HL-60/S4 treated with phorbol 12-myristate 13-acetate at 8.2 ng/mL for 4 days and 3 days (cell line): Measurements from ENCODE around the gene B4GALNT3.
"Not testable (repeated sequence)": the region's sequence is repeated elsewhere in the genome, so short reads cannot be mapped to it uniquely, and the experiment has no call there.

ENCODE experiments used
- in situ Hi-C: fragments of 300-500 bp; cut with MboI; formaldehyde crosslinking; loops from 2 replicates; pipeline ENCODE4 v1.15.0; 2022; ENCODE audit warnings: low sequenced_read_pairs

The B4GALNT3 gene

DNA sequence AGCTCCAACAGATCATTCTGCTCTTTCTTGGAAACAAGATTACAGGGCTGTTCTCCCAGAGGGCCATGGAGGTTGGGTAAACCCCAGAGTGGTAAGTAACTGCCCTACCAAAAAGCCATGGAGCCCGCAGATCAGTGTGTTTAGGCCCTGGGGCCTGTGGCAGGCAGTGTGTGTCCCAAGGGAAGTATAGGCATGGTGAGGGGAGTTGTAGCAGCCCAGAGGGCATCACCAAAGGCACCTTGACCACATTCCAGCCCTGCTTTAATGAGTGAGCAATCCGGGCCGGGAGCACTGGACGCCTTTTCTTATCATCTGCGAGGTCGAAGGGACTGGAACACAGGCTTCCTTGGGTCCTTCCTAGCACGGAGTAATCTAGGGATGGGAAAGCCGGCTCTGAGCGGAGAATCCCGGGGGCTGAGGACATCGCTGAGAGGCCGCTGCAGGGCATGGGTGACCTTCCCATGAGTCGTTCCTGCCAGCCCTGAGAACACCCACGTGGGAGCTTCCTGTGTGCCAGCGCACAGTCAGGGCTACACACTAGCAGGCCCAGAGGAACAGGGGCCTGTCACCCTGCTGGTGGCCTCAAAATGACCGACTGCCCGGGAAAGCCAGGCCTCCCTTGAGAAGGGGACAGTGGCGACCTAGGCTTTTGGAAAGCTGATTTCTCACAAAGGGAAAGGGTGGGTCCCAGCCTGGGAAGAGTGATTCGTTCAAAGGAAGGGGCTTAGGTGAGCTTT is 112.2 kb downstream of the B4GALNT3 start:
- in situ Hi-C loops = no loop called here

DNA sequence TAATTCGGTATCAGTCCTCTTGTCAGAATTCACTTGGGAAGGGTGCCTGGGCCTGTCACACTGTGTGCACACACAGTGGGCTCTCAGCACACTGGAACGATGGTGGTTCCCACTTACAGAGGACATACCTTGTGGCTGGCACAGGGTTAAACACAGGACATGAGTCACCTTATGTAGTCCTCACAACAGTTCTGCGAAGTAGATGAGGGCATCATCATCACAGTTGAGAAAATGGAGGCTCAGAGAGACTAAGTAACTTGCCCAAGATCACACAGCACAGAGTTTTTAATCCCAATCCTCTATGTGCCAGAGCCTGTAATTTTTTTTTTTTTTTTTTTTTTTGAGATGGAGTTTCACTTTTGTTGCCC is 112.8 kb downstream of the B4GALNT3 start:
- in situ Hi-C loops = no loop called here

DNA sequence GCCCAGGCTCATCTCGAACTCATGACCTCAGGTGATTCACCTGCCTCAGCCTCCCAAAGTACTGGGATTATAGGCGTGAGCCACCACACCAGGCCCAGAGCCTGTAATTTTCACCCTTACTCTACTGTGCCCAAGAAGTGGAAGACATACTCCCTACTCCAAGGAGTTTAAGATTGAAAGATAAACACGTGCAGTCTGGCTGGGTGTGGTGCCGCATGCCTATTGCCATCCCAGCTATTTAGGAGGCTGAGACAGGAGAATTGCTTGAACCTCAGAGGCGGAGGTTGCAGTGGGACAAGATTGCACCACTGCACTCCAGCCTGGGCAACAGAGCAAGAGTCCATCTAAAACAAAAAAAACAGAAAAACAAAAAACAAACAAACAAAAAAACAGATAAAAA is 113.5 kb downstream of the B4GALNT3 start:
- in situ Hi-C loops = no loop called here

DNA sequence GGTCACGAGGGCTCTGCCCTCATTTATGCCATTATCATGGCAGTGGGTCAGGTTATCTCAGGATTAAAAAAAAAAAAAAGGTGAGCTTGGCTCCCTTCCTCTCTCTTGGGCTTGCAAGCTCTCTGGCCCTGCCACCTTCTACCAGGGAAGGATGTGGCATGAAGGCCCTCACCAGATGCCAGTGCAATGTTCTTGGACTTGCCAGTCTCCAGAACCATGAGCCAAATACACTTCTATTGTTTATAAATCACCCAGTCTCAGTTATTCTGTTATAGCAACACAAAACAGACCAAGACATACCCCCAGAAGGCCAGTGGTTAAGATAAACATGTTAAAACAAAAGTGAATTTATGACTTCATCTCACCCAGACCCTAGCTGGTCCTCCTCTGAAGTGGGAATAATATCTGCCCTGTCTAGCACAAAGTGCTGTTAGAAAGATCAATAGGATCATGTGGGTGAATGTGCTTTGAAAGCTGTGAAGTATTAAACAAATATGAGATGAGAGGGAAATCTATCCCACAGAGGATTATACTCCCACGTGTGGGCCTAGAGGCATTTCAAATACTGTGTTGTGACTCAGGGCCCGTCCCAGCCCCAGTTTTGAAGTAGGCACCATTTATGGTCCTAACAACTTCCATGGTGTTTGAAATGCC is 114.9 kb downstream of the B4GALNT3 start:
- in situ Hi-C loops = no loop called here

DNA sequence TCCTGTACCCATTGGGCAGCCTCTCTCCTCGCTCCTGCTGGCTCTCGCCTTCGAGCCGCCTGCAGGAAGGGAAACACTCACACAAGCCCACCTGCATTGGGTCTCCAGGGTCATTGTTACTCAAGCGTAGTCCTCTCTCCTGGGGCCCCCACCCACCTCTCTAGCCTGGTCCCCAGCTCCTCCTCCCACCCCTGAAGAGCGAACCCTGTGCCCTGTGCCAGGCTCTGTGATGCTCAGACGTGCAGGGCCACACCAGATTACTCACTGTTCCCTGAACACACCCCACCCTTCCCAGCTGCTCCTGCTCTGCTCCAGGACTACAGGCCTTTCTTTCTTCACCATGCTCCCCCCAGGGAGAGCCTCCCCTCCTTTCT is 115.4 kb downstream of the B4GALNT3 start:
- in situ Hi-C loops = no loop called here

DNA sequence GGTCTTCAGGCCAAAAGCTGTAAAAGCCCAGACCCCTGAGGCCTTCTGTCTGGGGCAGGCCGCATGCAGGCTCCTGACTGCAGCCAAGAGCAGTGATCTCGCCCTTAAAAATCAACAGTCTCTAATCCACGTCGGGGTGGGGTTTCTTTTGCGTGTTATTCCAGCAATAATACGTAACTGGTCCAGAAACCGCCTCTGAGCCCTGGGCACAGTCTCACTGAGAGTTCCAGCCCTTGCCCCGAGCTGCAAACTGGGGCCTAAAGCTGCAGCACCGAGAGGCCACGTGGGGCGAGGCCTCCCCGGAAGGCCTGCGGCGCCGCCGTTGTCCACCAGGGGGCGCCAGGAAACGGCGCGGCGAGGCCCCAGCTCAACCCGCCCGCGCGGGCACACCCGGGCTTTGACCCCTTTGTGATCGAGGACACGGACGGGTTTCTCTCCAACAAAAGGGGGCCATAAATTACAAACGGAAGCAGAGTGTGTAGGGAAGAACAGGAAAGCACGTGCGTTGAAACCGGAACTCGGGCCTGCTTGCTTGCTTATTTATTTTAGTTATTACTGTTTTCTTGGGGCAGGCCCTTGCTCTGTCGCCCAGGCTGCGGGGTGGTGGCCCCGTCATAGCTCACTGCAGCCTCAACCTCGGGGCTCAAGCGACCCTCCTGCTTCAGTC is 116.3 kb downstream of the B4GALNT3 start:
- in situ Hi-C loops = no loop called here

DNA sequence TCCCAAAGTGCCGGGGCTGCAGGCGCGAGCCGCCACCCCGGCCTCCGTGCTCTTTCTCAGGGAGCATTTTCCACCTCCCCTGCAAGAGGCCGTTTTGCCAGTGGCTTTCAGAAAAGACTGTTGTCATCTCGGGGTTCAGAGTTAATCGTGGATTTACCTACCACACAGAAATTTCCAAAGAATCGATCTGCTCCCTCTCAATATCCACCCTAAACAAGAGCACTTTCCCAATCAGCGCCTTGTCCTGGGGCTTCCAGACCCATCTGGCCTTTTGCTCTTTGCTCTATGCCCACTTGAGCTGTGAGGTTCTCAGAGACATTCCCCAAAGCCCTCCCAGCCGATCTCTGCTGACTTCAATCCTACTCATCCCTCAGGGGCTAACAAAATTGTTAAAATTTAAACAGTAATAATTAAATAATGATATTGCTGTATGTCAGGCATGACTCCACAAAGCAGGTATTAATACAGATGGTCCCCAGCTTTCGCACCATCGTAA is 116.9 kb downstream of the B4GALNT3 start:
- in situ Hi-C loops = no loop called here

DNA sequence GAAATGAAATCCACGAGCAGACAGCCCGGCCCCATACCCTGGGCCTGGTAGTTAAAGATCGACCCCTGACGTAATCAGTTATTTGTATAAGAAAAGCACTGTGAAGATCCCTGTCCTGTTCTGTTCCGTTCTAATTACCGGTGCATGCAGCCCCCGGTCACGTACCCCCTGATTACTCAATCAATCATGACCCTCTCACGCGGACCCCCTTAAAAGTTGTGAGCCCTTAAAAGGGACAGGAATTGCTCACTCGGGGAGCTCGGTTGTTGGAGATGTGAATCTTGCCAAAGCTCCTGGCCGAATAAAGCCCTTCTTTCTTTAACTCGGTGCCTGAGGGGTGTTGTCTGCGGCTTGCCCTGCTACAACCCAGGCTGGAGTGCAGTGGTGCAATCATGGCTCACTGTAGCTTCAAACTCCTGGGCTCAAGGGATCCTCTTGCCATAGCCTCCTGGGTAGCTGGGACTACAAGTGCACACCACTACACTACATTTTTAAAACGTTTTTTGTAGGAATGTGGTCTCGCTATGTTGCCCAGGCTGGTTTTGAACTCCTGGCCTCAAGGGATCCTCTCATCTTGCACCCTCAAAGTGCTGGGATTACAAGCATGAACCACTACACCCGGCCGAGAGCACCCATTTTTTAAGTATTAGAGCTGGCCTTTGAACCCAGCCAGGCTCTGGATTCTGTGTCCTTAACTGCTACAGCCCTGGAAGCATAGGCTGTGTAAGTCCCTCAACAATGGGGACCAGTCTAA is 118.4 kb downstream of the B4GALNT3 start:
- in situ Hi-C loops = not testable (repeated sequence)

DNA sequence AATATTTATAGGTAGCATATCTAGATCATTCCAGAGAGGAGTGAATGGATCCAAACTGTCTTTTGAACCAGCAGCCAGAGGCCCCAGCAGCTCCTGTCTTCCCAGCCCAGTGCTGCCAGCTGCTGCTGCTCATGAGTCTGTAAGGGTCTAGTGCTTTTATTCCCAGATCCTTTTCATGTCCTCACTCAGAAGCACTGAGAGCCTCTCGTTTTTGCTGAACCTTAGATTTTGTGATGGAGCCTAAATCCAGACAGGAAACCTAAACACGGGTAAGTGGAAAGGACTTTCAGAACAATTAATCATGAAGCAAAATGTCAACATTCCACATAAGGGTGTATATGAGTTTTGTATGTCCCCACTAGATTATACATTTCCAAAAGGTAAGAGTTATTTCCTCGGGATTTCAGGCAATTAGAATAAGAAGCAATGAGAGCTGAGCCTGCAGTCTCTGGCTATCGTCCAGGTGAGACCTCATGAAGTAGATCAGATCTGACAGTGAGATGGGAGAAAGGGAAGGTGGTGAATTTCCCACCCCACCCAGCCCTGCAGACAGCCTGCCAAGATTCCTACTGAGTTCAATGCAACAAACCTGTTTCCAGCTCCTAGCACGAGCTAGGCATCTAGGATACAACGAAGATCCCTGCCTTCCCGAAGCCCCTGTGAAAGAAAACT is 119.1 kb downstream of the B4GALNT3 start:
- in situ Hi-C loops = no loop called here

DNA sequence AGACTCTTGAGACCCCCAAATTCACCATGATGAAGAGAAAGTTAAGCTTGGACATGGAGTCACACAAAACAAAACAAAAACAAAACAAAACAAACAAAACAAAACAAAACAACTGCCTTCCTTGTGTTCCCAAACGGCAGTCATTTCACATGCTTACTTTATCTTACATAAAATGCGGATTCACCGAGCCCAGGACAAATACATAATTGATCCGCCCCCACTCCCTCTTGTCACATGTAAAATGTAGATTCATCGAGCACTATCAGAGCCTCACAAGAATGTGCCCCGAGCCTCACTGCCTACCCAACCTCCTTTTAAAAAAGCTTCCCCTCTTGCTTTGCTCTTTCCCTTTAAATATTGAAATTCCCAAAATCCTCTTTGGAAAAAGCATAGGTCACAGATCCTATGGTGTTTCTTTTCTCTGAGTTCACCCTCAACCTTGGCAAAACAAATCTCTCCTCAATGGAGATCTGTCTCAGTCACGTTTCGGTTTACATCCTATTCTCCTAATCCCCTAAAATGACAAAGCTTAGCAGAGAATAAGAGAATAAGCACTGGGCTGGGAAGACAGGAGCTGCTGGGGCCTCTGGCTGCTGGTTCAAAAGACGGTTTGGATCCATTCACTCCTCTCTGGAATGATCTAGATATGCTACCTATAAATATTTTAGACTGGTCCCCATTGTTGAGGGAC is 119.8 kb downstream of the B4GALNT3 start:
- in situ Hi-C loops = no loop called here

DNA sequence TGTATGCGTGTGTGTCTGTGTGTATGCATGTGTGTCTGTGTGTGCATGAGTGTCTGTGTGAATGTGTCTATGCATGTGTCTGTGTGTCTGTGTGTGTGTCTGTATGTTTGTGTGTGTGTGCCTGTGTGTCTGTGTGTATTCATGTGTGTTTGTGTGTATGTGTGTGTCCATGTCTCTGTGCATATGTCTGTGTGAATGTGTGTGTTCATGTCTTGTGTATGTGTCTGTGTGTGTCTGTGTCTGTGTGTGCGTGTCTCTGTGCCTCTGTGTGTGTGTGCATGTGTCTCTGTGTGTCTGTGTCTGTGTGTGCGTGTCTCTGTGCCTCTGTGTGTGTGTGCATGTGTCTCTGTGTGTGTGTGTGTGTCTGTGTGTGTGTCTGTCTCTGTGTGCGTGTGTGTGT is 121.1 kb downstream of the B4GALNT3 start:
- in situ Hi-C loops = no loop called here

DNA sequence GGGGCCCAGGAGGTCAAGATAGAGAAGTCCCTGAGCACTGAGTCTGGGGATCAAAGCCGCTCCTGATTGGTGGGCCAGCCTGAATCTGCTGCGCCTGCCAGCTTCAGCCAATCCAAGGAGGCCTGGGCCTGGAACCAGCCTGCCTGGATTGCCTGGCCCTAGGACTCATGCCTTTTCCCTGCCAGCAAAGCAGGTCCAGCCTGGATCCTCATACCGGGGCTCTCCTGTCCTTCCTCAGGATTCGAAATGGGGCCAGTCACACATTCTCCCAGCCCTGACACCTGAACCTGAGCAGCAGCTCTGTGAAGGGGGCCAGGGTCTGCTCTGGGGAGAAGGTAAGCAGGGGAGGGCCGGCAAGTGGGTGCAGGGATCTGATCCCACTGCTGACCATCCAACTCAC is 121.6 kb downstream of the B4GALNT3 start:
- in situ Hi-C loops = no loop called here

DNA sequence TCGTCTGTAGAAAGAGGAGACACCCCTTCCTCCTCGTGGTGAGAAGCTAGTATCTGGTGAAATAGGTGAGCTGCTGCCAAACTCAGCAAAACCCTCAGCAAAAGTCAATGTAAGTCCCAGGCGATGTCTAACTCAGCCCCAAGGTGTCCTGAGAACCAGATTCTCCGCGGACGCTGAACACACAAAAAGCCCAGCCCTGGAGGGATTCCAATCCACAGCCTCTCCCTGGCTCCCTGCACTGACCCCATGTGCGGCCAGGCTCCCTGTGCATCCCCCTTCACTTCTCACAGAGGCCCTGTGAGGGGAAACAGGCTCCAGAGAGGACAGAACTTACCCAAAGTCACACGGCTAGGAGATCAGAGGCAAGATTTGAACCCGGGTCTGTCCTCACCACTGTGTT is 122.0 kb downstream of the B4GALNT3 start:
- in situ Hi-C loops = no loop called here

DNA sequence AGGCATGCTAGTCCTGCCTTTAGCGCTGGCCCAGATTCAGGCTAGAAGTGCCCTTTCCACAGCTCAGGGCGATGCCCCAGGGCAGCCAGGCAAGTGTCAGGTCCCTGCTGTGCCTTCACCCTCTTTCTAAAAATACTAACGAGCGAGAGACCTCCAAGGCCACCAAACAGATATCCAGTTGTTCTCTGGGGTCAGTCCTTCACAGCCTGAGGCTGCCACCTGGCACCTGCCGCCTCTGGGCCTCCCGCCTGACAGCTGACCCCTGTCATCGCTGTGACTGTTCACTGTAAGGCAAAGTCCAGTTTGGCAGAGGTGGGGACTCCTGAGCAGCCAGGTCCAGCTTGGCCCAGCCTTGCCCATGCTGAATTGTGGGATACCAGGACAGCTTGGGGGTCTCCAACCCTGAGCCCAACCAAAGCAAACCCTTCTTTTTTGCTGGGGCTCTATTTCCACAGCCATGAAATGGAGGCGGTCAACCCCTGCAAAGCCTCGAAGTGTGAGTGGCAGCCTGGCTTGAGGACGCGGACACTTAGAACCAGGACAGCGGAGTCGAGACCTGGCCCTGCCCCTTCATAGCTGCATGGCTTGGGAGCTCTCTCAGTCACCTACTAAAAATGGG is 123.6 kb downstream of the B4GALNT3 start:
- in situ Hi-C loops = no loop called here

DNA sequence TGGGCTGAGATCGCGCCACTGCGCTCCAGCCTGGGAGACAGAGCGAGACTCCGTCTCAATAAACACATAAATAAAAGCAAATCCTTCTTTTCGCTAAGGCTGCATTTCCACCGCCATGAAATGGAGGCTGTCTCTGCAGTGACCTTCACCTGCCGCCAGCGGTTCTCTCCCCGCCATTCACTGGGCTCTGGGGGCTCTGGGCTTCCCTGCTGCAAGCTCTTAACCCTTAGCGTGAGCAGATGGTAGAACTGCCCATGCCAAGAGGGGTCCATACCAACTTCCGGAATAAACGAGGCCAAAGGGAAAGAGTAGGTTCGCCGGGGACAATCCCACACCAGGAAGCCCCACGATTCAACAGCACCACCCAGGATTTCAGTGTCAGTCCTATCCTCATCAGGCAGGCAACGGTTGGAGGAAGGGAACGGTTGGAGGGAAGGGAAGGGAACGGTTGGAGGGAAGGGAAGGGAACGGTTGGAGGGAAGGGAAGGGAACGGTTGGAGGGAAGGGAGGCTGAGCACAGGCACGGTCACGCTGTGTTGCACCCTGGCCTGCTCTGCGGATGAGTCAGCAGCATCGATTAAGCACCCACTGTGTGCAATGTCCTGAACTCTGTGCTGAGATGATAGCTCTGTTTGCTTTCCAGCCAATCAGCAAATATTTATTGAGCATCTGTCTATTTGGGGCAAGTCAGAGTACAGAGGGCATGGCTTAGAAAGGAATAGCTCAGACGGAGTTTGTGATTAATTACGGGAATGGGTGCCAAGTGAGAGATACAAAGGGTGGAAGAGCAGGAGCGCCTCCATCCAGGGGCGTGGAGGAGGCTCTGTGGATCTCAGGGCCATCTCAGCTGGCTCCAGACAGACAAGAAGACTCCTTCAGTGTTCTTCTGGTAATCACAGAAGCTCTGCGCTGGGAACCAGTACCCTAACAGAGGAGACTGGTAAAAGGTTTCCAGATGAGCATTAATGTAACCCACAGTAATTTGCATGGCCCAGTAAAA is 125.6 kb downstream of the B4GALNT3 start:
- in situ Hi-C loops = no loop called here

DNA sequence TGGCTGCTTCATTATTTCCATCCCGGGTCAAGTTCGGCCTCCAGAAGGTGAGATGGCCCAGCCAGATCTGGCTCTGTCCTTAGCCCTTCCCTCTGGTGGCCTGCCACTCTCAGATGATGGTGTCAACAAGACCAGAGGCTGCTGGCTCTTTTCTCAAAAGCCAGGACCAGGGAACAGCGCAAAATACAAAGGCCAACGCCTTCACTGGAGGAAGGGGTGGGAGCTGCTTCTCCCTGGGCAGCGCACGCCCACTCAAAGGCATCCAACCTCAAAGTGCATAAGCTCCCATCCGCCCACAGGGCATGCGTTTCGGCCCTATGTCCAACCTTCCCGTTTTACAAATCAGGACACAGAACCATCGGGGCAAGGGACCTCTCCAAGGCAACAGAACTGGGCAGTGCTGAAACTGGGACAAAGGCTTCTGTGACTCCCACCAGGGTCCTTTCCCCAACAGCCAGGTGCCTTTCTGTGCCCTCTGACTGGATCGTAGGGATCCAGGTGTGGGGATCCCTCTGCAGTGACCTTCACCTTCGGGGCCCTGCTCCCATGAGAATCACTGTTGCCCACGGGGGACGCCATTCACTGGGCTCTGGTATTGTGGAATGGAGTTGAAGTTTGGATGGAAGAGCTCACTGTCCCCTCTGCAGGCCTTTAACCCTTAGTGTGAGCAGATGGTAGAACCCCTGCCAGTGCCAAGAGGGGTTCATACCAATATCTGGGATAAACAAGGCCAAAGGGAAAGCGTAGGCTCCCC is 126.8 kb downstream of the B4GALNT3 start:
- in situ Hi-C loops = no loop called here

DNA sequence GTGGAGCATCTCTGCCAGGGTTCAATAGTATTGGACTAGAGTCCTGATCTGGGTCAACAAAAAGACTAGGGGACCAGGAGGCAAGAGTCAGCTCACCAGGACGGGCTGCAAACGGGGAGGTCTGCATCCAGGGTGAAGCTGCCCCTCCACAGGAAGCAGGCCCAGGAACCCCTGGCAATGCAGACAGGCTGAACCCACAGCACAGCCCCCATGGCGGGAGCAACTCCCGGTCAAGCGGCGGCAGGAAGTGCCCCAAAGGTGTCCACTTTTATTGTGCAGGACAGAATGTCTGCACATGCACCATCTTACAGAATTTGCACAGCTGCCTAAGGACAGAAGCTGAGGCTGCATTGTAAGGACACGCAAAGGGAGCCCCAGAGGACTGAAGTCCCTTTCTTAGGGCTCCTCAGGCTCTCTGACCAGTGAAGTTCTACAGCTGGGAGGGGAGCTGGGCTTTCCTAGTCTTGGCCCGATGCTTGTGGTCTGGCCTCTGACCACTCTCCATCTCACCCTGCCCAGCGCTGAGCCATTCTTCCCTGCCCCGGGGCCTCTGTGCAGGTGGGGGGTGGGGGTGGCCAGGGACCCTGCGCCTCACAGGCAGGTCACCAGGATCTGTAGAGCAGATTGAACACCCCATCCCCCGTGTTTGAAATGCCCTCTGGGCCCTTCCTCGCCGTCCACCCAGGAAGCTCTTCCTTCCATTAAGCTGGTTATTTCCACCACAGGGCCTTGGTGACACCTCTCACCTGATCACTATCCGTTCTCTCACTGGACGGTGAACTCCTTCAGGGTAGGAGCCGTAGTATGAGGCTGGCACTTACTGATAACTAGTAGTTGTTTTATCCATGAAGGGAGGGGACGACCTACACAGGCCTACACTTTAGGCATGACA is 127.6 kb downstream of the B4GALNT3 start:
- in situ Hi-C loops = no loop called here
